NCI-H1092 (cell line): ENCODE results near the gene MGAT4B.
A peak's percentile ranks its signal among the peaks of the same experiment; 100 is the strongest.

Experiments used
- DNase-seq: peaks from one replicate; lab custom pipeline; 2025; lab: John Stamatoyannopoulos, UW

MGAT4B gene

DNA sequence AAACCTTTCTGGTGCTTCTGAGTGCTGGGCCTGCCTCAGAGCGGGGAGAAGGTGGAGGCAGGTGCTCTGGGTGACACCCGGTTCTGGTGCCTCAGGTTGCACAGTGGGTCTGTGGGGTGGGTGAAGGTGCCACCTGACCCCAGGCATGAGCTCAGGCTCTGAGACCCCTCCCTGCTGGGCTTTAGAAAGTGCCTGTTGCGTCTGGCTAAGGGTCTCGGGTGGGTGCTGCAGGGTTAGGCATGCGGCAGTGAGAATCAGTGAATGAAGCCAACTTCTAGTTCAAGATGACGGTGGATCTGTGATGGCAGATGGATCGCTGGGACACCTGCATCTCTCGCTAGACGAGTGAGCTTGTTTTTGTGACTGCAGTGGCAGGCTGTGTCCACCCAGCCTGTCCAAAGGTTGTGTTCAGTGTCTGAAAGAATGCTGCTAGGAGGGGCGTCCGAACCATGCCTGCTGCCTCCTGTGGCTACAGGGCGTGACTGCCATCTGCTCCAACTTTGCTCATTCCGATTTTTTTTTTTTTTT is 19.1 kb upstream of the MGAT4B start:
- DNase-seq, result no peak

DNA sequence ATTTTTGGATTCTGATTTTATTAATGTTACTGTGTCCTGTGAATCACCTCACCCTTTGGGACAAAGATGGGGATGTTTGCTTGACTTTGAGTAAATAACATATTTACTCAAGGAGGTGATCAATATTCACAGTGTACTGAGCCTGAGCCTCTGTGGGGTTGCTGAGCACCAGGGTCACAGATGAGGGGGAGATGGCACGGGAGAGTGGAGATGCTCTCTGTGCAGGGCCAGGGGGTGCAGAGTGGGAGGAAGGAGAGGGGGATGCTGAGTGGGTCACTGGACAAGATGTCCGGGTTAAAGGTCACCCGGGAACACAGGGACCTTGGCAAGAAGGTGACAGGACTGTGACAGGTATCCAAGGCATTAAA is 18.1 kb upstream of the MGAT4B start:
- DNase-seq, result no peak

DNA sequence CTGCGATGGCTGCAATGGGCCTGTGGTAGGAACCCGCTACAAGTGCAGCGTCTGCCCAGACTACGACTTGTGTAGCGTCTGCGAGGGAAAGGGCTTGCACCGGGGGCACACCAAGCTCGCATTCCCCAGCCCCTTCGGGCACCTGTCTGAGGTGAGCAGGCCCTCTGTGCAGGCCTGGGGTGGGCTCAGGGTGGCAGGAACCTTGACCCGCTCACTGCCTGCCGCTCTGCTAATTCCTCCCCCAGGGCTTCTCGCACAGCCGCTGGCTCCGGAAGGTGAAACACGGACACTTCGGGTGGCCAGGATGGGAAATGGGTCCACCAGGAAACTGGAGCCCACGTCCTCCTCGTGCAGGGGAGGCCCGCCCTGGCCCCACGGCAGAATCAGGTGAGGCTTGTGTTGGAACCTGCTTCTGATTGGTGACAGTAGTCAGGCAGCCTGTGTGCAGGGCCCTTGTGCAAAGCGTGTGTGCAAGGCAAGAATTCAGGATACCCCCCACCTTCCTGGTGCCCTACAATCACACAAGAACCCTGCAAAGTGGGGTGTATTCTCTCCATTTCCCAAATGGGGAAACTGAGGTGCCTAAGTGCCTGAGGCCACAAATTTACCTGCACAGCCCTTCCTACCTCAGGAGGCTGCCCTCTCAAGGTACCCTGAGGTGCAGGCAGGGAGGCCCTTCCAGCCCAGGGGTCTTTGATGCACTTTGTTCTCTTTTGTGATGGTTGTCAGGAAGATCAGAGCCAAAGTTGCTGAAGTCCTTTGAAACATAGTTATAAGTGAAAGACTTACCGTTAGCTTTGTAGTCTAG is 17.5 kb upstream of the MGAT4B start:
- no peak for DNase-seq

DNA sequence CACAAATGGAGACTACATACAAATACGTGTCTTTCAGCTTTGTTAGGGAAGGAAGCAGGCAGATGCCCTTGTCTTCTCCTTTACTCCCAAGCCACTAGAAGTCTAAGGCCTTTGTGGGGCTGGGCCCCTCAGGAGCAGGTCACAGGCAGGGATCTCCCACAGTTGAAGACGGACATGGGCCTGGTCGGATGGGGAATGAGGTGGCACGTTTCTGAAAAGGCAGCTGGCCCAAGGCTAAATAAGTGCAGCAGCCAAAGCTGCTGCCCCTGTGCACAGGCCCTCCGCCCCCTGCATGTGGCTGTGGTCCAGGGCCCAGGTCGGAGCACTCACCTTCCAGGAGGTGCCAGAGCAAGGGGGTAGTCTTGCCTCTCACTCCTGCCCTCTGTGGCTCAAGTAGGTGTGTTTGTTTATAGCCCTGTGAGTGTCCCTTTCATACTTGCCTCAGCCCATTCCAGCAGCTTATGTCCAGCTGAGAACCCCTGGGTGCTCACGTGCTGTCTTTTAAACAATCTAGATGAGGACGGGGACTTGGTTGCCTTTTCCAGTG is 15.9 kb upstream of the MGAT4B start:
- DNase-seq, result no peak

DNA sequence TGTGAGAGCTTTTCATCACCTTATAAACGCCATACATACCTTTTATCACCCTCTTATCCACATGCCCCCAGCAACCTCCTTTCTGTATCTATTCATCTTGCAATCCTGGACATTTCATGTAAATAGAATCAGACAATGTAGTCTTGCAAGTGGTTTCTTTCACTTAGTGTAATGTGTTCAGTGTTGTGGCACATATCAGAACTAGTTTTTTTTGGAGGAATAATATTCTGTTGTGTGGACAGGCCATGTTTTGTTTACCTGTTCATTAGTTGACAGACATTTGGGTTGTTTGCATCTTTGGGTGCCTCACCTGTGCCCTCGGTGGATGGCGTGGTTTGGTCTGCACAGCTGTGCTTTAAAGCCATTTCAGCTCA is 15.4 kb upstream of the MGAT4B start:
- DNase-seq, result no peak

DNA sequence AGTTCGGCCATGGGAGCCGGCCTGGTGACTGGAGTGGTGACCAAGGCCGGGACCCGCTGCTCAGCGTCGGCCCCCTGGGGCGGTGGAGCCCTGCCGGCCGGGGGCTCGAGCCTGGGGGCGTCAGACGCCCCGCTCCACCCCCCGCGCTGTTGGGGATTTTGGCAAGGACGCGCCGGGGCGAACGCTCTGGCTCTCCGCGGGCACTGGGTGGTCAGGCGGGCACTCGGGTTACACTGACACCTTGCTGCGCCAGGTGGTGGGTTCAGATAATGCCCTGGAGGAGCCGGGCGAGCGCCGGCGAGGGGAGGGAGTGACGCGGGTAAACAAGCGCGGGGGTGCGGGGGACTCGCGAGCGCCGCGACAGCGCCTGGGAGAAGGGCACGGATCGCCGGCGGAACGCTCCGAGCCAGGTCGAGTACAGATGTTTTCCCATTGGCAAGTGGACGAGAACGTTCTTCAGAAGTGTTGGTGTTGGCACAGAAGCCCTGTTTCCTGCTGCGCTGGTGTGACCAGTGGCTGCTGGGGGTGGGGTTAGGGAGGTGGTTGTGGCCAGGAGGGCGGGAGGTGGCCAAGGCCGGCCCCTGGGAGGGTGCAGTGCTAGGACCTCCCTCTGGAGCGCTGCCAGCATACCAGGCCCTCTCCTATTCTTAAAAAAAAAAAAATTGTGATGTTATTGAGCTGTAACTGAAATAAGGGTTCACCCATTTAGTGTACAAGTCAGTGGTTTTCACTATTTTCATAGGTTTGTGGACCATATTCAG is 14.8 kb upstream of the MGAT4B start:
- DNase-seq, result peak; percentile 36

DNA sequence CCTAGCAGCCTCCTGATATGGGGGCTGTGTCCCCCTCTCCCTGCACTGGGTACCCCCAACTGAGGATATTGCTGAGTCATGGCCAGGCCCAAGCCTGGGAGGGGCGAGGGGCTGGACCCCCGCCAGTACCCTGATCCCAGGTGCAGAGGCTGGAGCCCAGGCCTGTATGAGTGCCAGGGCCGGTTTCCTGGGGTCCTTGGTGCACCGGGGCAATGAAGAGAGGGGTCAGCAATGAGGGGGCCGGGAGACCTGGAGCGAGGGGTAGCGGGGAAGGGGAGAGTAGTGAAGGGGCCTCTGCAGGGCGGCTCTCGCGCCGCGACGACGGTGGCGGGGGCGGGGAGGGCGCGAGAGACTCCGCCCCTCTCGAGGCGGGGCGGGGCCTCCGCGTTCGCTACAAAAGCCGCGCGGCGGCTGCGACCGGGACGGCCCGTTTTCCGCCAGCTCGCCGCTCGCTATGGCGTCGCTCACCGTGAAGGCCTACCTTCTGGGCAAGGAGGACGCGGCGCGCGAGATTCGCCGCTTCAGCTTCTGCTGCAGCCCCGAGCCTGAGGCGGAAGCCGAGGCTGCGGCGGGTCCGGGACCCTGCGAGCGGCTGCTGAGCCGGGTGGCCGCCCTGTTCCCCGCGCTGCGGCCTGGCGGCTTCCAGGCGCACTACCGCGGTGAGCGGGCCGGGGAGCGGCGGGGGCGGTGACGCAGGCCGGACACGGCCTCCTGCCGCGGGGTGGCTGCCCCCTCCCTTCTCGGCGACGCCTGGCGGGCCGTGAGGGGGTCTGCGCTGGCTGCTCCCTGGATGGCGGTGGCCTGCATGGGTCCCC is 14.0 kb upstream of the MGAT4B start, which contains the start of gene SQSTM1:
Gene SQSTM1, plus strand, starts transcription at position 423 of the 815 bp plus-strand sequence. Its CDS starts 32 bp downstream, at position 455.
- peak; percentile 41 for DNase-seq

DNA sequence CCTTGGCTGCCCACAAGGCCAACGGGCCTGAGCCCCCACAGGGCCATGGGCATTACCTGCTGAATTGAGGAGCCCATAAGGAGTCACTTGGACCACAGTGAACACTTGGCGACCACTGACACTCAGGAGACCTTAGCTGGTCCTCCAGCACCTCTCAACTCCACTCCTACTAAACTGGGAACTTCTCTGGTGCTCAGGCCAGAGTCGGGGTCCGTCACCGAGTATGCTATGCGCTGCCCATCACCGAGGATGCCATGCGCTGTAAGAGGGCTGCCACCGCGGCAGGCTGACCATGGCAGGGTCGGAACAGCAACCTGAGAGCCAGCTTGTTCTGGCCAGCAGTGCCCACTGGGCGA is 13.4 kb upstream of the MGAT4B start:
- no peak for DNase-seq

DNA sequence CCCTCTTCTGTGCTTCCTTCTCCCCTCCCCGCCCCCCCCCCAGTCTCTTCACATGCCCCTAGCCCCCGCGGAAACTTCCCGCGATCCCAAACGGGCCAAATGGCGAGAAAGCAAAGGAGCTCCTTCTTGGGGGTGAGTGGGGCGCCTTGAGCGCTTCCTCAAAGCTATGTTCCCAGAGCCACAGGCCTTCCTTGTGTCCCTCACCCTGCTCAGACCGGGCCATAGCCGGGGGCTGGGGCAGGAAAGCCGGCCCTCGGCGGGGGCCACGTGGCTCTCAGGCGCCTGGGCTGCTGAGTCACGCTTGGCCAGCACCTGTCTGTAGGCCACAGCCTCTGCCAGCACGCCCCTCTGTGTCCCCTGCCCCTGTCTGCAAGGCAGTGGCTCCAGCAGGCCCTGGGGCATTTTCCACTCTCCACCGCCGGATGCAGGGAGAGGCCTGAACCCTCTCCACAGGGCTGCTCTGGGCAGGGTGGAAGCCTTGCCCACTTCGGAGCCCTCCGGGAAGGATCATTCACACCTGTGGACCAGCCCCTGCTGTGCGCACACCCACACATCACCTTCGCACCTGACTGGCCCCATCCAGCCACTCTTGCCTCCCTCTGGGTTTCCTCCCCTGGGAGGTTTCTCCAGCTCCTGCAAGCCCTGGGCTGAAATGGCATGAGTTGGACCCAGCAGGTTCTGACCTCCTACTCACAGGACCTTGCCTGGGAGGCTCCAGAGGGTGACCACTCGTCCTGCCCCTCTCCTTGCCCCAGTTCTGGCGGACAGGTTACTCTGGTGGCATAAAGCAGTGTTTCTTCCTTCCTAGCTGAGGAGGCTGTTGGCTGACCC is 12.8 kb upstream of the MGAT4B start:
- peak; percentile 47 for DNase-seq

DNA sequence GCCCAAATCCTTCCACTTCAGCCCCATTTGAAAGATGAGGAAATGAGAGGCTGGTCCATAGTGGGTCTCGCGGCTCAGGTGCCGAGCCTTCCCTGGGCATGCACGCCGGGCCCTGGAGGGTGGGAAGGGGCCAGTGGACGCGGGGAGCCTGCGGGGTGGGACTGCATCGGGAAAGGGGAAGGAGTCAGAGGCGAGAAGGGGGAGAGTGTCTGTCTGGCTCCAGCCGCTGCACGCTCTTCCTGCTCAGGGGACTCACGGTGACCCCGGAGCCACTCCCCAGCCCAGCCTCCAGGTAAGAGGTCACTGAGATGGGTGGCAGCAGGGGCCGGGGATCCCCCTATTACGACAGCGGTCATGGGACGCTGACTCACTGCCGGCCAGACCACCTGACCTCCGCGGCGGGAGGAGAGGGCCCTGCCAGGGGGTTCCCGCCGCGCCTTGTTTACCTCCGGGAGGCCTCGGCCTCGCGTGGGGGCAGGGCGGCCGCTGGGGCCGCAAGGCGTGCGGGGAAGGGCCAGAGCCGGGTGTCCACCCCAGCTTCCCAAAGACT is 12.2 kb upstream of the MGAT4B start:
- DNase-seq, result peak; percentile 25

DNA sequence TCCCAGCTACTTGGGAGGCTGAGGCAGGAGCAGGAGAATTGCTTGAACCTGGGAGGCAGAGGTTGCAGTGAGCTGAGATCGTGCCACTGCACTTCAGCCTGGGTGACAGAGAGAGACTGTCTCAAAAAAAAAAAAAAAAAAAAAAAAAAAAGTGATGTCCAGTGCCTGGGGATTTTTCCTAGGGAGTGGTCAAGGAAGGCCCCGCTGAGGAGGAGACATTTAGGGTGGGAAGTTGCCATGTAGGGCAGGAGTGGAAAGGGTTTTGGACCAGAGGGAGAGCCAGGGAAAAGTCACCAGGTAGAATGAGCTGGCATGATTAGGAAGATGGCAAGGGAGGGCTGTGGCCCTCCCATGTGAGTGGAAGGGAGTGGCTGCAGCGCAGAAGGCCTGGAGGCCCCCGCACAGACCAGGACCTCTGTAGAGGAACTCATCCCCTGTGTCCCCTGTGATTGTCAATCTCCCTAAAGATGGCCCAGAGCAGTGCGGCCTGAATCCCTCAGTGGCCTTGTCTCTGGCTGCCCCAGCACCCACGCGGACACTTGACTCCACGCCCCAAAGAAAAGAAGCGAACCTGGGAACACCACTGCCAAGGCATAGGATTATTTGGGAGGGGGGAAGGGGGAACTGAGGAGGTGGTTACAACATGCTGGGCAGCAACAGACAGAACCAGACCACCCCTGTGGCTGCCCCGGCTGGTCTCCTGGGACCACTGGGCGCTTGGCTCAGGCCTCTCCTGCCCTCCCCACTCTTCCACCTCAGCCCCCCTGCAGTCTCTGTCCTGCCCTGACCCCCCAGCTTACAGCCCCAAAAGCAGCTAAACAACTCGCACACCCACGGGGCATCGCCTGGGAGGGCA is 11.5 kb upstream of the MGAT4B start:
- no peak for DNase-seq

DNA sequence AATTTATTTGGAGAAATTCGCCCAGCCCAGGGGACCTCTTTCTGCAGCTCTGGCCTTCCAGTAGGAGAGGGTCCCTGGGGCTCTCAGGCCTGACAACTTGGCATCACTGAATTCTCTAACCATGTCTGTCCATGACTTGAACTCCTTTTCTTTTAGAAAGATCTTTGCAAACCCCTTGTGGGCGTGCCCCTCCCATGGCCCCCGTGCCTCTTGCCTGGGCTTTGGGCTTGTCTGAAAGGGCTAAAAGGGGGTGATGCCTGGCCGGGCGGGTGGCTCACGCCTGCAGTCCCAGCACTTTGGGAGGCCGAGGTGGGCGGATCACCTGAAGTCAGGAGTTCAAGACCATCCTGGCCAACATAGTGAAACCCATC is 10.8 kb upstream of the MGAT4B start:
- DNase-seq, result no peak

DNA sequence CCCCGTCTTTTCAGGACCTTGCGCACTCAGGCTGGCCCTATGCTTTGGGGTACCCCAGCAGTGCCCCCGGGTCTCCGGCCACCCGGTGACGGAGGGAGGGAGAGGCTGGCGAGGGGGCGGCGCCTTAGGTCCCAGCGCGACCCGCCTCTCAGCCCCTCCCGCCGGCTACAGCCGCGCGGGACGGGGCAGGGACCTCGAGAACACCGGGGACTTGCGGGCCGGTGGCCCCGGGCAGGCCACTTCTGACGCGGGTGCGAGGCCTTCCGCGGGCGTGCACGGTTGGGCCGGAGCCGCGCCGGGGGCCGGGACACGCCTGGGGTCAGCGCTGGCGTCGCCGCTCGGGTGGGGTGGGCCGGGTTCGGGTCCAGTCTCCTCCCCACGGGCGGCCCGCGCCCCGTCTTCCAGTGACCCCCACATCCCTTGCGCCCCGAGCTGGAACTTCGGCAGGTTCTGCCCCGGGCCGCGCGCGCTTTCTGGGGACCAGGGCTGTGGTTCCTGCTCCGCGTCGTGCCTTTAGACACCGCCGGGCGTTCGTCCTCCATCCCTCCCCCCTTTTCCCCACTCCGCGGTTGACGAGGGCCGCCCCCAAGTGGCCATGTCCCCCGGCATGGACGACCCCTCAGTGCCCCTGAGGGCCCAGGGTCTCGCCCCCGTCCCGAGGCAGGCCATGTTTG is 10.3 kb upstream of the MGAT4B start:
- DNase-seq, result no peak

DNA sequence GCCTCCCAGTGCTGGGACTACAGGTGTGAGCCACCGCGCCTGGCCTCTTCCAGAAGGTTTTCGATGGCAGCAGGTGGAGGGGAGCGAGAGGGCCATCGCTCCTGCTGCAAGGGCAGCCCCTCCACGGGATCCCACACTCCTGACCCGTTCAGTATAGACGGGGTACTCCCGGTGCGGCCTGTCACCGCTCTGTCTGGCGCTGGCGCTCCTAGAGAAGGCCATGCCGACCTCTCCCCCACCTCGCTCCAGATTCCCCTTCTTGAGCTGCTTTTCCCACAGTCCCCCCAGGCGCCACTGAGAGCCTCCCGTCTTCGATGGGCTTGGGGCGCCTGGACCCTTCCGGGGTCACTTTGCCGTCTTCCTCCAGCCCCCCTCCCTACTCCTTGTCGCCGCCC is 9.7 kb upstream of the MGAT4B start:
- DNase-seq, result no peak

DNA sequence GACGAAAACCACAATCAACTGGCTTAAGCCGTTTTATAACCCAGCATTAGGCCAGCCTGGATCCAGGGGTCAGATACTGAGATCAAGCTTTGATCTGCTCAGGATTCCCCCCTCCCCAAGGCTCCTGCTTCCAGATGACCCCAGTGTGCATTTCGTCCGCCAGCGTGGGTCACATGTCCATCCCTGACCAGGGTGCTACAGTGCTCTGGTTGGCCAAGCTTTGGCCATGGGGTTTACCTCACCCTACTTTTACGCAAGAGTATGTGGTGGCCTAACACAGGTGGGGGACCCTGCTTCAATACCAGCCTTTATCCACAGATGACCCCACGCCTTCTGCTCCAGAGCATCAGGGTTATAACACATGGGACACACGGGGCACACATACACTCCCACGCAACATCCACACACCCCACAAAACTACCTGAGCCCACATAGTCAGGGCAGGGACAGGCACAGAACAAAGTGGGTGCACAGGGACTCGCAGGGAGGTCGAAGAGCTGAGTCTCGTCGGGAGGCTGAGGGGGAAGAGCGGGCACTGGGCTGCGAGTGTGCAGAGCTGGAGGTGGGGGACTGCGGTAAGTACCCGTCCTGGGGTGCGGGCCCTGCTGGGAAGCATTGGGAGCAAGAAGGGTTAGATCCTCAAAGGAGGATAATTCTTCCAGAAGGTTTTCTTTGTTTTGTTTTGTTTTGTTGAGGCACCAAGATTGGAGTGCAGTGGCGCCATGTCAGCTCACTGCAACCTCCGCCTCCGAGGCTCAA is 9.0 kb upstream of the MGAT4B start:
- no peak for DNase-seq

DNA sequence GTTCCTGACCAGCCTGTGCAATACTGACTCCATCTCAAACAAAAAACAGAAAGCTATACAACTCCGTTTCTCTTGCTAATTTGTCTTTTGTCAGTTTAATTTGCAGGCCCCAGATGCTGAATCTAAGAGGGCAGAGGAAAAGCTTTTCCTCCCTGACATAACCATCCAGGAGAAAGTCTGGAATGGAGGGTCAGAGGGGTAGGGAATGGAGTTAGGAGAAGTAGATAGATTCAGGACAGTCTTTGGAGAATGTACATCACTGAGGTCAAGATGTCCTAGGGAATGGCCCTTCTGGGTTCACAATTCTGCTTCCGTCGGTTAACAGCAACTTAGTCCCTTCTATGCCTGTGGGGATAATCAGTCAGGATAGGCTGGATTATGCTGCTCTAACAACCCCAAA is 7.4 kb upstream of the MGAT4B start:
- no peak for DNase-seq

DNA sequence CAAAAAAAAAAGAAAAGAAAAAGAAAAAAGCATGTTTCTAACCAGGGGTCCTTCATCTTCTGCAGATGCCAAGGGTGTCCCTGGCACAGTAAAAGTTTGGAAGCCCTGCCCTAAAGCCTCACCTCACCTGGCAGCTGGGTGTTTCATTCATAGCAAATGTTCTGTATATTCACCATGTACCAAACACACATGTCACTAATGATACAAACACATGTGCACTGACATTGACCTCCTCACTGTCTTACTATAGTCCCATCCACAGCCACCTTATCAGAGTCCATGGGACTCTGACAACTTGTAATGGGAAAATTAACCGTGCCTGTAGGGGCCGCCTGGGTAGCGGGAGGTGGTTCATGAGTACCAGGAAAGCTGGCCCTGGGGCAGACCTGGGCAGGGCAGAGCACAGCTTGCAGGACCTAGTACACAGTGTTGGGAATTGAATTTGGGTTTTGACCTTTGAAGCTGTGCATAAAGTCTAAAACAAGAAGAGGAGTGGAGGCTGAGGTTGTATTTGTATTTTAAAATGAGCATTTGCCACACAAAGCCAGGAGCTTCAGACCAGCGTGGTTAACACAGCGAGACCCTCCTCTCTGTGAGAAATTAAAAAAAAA is 6.4 kb upstream of the MGAT4B start:
- no peak for DNase-seq

DNA sequence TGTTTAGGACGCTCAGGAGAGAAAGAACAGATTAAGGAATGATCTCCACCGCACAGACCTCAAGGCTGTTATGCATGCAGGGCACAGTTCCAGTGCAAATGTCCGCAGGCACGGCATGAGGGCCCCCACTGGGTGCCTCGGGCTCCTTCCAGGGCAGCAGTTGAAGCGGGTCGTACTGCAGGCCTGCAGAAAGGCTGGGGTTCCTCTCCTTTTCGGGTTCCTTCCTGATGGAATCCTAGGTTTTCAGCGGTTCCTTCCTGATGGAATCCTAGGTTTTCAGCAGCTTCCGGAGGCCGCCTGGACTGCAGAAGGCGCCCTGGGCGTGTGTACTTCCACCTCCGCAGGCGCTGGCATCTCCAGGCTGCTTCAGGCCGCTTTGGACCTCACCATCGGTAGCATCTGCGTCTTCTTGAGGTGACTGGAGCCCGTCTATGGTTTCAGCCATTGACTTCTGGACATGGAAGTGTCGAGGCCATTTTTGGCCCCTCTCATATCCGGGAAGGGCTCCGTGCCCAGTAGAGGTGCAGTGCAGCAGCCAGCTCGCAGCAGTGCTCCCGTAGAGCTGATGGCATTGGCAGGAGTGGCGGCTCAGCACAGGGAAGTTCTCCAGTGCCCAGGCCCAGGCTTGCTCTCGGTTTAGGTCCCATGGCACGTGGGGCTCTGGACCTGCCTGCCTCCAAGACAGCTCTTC is 5.6 kb upstream of the MGAT4B start:
- no peak for DNase-seq
